Fibroblast of lung (primary cell): ENCODE data around the gene ITPR2. TPM values are rescaled to one million over a fixed set of nuclear protein-coding genes. Genes with fewer than 3 reads are reported as not detected.
"Not testable (repeated sequence)": the region's sequence is repeated elsewhere in the genome, so short reads cannot be mapped to it uniquely, and the experiment has no call there.

Experiments used
- DNase-seq, 2 donors: peaks; one replicate each; pipeline versions ENCODE4 v3.0.0 to v3.0.0-alpha.2; 2010; ENCODE audit warnings: low read depth in 2 of 2
- H2AFZ ChIP-seq: 2 replicates; pipeline ENCODE4 v1.5.1; 2012; ENCODE audit warnings: low read length, control low read depth, inconsistent platforms
- H3K27ac ChIP-seq: 2 replicates; pipeline ENCODE4 v1.5.1; 2011; ENCODE audit warnings: low read length, control low read depth; ENCODE audit not compliant: insufficient read depth
- H3K27me3 ChIP-seq: 2 replicates; pipeline ENCODE4 v1.5.1; 2011; ENCODE audit warnings: mild to moderate bottlenecking, low read length; ENCODE audit not compliant: control insufficient read depth, insufficient read depth
- H3K36me3 ChIP-seq: 2 replicates; pipeline ENCODE4 v1.5.1; 2011; ENCODE audit warnings: low read length; ENCODE audit not compliant: control insufficient read depth, insufficient read depth
- H3K4me1 ChIP-seq: 2 replicates; pipeline ENCODE4 v1.5.1; 2011; ENCODE audit warnings: low read length; ENCODE audit not compliant: control insufficient read depth, insufficient read depth; ENCODE audit errors: extremely low read depth
- H3K4me2 ChIP-seq: 2 replicates; pipeline ENCODE4 v1.5.1; 2011; ENCODE audit warnings: low read length, control low read depth; ENCODE audit not compliant: insufficient read depth; ENCODE audit errors: extremely low read depth
- H3K4me3 ChIP-seq, 4 experiments: fragments of 200-600 bp in 1 of 4; sonication (generic) in 1 of 4; replicated peaks in 1 of 4; 2 replicates each; pipeline ENCODE4 v1.5.1; 2011 to 2016; ENCODE audit warnings: low read length in 4 of 4, low read depth in 3 of 4, mild to moderate bottlenecking in 3 of 4, control low read depth in 2 of 4, inconsistent platforms in 1 of 4, mixed read lengths in 1 of 4; ENCODE audit not compliant: insufficient read depth in 1 of 4; ENCODE audit errors: control extremely low read depth in 1 of 4
- H3K79me2 ChIP-seq: 2 replicates; pipeline ENCODE4 v1.5.1; 2012; ENCODE audit warnings: mild to moderate bottlenecking, low read length, inconsistent platforms; ENCODE audit not compliant: control insufficient read depth, insufficient read depth
- H3K9ac ChIP-seq: 2 replicates; pipeline ENCODE4 v1.5.1; 2011; ENCODE audit warnings: mild to moderate bottlenecking, low read length, control low read depth; ENCODE audit not compliant: insufficient read depth
- H3K9me3 ChIP-seq: 2 replicates; pipeline ENCODE4 v1.5.1; 2012; ENCODE audit warnings: low read depth, low read length; ENCODE audit not compliant: control insufficient read depth, insufficient read depth
- H4K20me1 ChIP-seq: 2 replicates; pipeline ENCODE4 v1.5.1; 2011; ENCODE audit warnings: low read length; ENCODE audit not compliant: control insufficient read depth, insufficient read depth; ENCODE audit errors: extremely low read depth
- EZH2 ChIP-seq: IDR thresholded peaks from 2 replicates; pipeline ENCODE4 v1.5.1; 2012; ENCODE audit warnings: low read length, control low read depth, mild to moderate bottlenecking; ENCODE audit errors: missing control alignments
- polyA plus RNA-seq, 2 donors: library from polyadenylated mRNA; depleted of rRNA in 1 of 2; stranded (reverse) in 1 of 2; unstranded in 1 of 2; fragments of >200 nt; gene quantifications; 2 replicates each; pipeline ENCODE4 v1.2.1, GENCODE V29; 2011 to 2012; ENCODE audit warnings: missing spikeins in 1 of 2
- total RNA-seq: library from RNA; depleted of rRNA; stranded (reverse); fragments of >200 nt; gene quantifications from 2 replicates; pipeline ENCODE4 v1.2.1, GENCODE V29; 2014
- TF ChIP-seq, protein P1 (sequence below), 2 donors: IDR thresholded peaks in 1 of 2; conservative IDR thresholded peaks in 1 of 2; 1 replicate in 1 of 2; 2 replicates in 1 of 2; pipeline ENCODE4 v1.5.1; 2011 to 2012; ENCODE audit warnings: low read length in 2 of 2, control low read depth in 1 of 2, inconsistent platforms in 1 of 2, low read depth in 1 of 2, mild to moderate bottlenecking in 1 of 2

ITPR2 gene
- total and polyA plus RNA-seq, 2 donors (not counting 1 experiment from before 2014, with no cell fraction given) = 5.1 to 24.6 TPM

DNA sequence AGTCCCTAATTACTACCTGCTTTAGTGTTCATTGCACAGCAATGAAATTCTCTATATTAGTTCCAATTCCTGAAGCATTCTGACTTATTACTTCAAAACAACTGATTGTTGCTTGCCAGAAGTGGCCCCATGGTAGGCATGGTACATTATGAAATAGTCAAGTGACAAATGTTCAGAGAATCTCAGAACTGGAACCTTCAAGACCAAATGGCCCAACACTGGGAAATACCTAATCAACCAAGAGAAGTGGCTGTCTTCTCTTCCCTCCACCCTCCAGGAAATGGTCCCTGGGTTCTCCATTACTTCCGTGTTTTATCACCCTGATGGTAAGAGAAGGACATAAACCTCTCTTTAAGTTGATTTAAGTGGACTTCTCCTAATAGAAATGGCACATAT, 49.9 kb downstream of the ITPR2 start:
- Histone ChIP-seq H3K9ac (no peak overlapping the region), H3K4me3 (no peak overlapping the region), H3K4me1 (peaks cover 13% of the 10 kb centered on the region), H3K79me2 (no peaks in the 10 kb centered on the region), H4K20me1 (no peaks in the 10 kb centered on the region), H3K9me3 (no peaks in the 10 kb centered on the region), H3K4me2 (no peak overlapping the region), H3K36me3 (no peaks in the 10 kb centered on the region), H3K27ac (no peak overlapping the region), H3K27me3 (no peaks in the 10 kb centered on the region), H2AFZ (no peak overlapping the region)
- DNase-seq = no peak
- TF ChIP-seq, protein P1, sequence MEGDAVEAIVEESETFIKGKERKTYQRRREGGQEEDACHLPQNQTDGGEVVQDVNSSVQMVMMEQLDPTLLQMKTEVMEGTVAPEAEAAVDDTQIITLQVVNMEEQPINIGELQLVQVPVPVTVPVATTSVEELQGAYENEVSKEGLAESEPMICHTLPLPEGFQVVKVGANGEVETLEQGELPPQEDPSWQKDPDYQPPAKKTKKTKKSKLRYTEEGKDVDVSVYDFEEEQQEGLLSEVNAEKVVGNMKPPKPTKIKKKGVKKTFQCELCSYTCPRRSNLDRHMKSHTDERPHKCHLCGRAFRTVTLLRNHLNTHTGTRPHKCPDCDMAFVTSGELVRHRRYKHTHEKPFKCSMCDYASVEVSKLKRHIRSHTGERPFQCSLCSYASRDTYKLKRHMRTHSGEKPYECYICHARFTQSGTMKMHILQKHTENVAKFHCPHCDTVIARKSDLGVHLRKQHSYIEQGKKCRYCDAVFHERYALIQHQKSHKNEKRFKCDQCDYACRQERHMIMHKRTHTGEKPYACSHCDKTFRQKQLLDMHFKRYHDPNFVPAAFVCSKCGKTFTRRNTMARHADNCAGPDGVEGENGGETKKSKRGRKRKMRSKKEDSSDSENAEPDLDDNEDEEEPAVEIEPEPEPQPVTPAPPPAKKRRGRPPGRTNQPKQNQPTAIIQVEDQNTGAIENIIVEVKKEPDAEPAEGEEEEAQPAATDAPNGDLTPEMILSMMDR (conservative IDR thresholded peaks at IDR 0.05 in 1 of 2, IDR thresholded peaks at IDR 0.05 in 1 of 2; ENCODE audit: low read depth in 1 of 2, low read length in 2 of 2) = no peak
- no peak for TF ChIP-seq EZH2

DNA sequence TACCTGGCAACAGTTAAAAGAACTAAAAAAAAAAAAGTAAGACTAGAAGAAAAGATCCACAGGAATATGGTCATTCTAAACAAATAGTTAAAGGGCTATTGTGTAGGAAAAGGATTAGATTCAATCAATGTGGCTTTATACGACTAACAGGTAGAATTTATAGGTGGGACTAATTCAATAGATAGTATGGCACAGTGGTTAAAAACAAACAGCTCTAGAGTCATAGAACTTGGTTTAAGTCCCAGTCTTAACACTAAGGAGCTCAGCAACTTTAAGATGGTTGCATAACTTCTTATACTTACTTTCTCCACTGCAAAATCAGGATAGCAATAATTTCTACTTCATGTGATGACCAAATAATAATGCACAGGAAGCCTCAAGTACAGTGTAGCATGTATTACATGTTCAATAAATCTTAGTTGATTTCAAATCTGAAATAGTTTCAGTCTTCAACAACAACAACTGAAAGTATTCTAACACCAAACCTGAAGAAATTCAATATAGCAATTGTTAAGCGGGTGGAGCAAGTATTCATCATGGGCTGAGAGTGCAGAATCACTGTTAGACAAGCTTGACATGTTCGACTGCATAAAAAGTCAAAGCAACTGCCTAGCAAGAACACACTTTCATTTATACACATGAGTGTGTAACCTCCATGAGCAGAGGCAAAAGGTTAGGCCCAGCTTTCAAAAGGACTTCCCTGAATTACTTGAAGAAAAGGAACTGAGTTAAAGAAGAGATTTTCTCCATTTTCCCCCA, 50.4 kb downstream of the ITPR2 start:
- H3K79me2 ChIP-seq = no peaks in the 10 kb centered on the region
- TF ChIP-seq, protein P1 (conservative IDR thresholded peaks at IDR 0.05 in 1 of 2, IDR thresholded peaks at IDR 0.05 in 1 of 2; ENCODE audit: low read depth in 1 of 2, low read length in 2 of 2) = no peak
- no peak for TF ChIP-seq EZH2
- no peak for DNase-seq
- no peak overlapping the region for H3K4me2 ChIP-seq
- H3K27me3 ChIP-seq = no peaks in the 10 kb centered on the region
- H3K9me3 ChIP-seq = no peaks in the 10 kb centered on the region
- H3K9ac ChIP-seq = no peak overlapping the region
- H3K36me3 ChIP-seq = no peaks in the 10 kb centered on the region
- H2AFZ ChIP-seq = no peak overlapping the region
- H3K4me3 ChIP-seq = no peak overlapping the region
- no peak overlapping the region for H3K27ac ChIP-seq
- no peaks in the 10 kb centered on the region for H4K20me1 ChIP-seq
- H3K4me1 ChIP-seq = peaks cover 13% of the 10 kb centered on the region

DNA sequence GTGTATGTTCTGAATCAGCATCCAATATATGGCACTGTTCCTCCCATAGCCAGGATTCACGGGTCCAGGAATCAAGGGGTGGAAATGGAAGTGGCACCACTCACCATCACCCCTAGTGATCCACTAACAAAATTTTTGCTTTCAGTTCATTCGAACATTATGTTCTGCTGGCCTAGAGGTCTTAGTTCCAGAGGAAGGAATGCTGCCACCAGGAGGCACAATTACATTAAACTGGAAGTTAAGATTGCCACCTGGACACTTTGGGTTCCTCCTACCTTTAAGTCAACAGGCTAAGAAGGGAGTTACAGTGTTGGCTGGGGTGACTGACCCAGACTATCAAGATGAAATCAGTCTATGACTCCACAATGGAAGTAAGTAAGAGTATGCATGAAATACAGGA, 52.3 kb downstream of the ITPR2 start:
- H3K4me3 ChIP-seq, H4K20me1 ChIP-seq, H3K79me2 ChIP-seq, H3K9me3 ChIP-seq, H3K36me3 ChIP-seq, H3K4me1 ChIP-seq, H3K4me2 ChIP-seq, H3K9ac ChIP-seq, H3K27me3 ChIP-seq, H2AFZ ChIP-seq, DNase-seq, H3K27ac ChIP-seq: not testable (repeated sequence)

DNA sequence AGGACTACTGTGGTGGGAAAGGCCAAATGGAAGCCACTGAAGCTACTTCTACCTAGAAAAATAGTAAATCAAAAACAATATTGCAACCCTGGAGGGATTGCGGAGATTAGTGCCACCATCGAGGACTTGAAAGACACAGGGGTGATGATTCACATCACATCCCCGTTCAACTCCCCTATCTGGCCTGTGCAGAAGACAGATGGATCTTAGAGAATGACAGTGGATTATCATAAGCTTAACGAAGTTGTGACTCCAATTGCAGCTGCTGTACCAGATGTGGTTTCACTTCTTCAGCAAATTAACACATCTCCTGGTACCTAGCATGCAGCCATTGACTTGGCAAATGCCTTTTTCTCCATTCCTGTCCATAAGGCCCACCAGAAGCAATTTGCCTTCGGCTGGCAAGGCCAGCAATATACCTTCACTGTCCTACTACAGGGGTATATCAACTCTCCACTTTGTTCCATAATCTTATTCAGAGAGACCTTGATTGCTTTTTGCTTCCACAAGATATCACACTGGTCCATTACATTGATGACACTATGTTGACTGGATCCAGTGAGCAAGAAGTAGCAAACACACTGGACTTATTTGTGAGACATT, 54.7 kb downstream of the ITPR2 start:
- H4K20me1 ChIP-seq, H3K27me3 ChIP-seq: not testable (repeated sequence)

More for the DNA sequence above, 54.7 kb downstream of the ITPR2 start:
- H3K4me3 ChIP-seq, H3K4me1 ChIP-seq, H3K36me3 ChIP-seq, H3K27ac ChIP-seq, DNase-seq, H2AFZ ChIP-seq, H3K4me2 ChIP-seq, H3K9me3 ChIP-seq, H3K9ac ChIP-seq, H3K79me2 ChIP-seq: not testable (repeated sequence)
